ENCODE data around the gene WDFY1.

Gene WDFY1

DNA sequence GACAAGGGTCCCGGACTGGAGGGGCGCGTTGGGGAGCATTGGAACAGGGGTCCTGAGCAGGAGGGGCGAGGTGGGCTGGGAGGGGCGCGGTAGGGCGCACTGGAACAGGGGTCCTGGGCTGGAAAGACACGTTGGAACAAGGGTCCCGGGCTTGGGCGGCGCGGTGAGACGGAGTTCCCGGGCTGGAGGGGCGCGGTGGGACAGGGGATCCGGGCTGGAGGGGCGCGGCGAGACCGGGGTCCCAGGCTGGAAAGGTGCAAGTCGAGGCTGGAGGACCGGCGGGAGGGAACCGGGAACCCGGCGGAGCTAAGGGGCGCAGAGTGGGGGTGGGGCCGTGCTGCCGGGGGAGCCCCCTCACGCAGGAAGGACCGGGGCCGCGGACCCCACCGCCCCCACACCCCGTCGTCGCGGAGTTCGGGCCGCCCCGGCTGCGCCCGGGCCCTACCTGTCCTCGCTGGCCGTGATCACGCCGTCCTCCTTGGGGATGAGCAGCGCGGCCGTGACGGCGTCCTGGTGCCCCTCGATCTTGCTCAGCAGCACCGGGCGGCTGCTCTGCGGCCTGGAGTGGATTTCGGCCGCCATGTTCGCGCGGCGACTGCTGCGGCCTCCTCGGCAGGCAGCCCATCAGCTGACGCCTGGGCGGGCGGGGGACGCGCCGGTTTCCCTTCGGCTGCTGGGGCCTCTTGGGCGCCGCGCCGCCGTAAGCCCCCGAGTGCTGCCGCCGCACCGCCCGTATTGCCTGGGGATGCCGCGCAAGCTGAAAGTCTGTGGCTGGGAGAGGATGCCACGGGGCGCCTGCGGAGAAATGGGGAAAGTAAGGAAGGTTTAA lies at the start of gene WDFY1:
Gene WDFY1, minus strand, starts transcription at position 633 of the 829 bp plus-strand sequence. Its CDS starts 51 bp downstream, at position 582.
- DNase-seq = peak; percentile 66

DNA sequence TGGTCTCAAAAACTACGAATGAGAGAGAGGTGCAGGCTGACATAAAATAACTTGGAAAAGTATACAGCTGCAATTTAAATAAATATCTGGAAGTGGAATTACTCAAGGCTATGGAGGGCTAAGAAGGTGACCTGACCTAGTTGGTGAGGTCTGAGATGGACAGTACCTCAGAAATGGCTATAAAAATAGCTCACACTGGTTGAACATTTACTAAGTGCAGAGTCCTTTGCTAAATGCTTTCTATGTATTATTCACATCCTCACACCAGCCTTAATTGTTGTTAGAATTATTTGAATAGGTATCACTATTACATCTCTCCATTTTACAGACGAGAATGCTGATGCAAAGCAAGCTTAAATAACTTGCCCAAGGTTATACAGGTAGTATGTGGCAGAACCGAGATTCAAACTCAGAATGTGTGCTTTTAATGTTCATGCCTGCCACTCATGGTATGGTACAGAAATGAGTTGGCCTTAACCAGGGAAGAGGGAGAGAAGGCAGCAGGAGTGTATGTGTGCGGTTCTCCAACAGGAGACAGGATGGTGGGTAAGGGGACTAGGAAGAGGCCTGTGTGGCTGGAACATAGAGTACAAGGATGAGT lies 49.5 kb upstream of the WDFY1 start:
- no peak for DNase-seq

DNA sequence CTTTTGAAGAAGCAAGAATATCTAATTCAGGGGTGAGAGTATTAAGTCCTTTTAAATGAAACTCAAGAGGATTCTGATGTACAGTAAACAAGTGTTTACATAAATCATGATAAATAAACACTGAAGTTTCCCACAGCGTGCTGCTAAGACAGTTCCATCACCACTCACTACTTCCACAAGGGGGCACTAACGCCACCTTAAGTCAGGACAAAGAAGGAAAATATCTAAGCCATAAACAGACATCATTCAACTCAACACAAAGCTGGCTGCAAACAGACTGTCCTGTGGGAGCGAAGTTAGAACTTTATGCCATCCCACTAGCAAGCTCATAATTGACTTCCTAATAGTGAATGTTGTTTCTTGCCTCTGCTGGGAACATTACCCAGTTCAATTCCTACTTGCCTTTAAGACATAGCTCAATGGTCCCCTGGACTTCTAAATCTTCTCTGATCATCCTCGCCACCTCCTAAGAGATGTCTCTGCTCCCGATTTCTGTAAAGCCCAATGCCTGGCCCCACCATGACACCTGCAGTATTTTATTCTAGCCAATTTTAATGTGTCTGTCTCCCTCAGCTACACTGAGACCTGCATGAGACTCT lies 48.6 kb upstream of the WDFY1 start:
- peak; percentile 28 for DNase-seq

- DNase-seq = no peak
These were observed 46.5 kb upstream of the WDFY1 start for GRCh38 chr2:223991611-223992010.

- no peak for DNase-seq
These were observed 44.7 kb upstream of the WDFY1 start for GRCh38 chr2:223989856-223990232.

GRCh38 chr2:223989206-223989855 lies 44.2 kb upstream of the WDFY1 start:
- no peak for DNase-seq

DNA sequence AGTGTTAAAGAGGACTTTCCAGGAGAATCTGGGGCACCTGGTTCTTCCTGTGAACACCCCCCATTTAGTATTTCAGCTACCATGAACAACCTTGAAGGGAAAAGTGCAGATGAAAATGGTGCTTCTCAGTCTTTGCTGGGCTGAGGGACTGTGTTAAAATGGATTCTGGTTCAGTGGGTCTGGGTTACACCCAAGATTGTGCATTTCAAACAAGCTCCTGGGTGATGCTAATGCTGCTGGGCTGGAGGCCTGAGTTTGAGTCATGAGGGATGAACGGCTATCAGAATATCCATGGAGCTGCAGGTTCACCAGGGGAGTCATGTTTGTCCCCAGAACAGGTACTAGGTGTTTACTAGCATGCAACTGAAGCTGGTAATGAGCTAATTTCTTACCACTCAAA lies 36.1 kb upstream of the WDFY1 start:
- no peak for DNase-seq

DNA sequence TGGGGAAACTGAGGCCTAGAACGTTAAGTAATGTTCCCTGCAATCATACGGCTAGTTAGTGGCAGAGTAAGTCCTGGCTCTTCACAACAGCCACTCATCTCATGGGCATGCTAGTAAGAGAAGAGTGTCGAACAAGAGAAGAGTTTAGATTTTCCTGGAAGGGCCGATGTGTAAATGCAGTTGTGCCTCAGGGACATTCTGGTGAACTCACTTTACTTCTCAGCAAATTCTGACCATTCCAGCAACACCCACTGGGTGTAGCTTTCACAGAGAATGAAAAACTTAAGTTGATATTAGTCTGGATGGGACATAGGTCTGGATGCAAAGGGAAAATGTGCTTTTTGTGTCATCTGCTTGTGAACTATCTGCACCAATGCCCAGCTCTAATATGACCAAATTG lies 35.7 kb upstream of the WDFY1 start:
- no peak for DNase-seq

DNA sequence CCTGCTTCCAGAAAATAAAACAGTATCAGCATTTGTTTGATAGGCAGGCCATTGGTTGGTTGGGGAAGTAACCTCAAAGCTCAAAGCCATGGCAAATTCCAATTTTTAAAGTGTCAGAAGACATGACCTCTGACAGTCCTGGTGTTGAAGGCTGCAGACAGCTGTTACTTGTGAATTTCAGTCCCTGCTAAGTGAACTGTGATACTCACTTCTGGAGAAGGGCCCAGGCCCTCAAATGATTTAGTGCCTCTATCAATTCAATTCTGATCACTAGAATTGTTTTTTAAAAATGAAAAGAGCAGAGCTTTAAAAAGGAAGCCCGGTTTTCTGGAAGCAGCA lies 35.2 kb upstream of the WDFY1 start:
- DNase-seq = no peak

GRCh38 chr2:223979730-223980396 lies 34.7 kb upstream of the WDFY1 start:
- DNase-seq = no peak

GRCh38 chr2:223978451-223978850 lies 33.3 kb upstream of the WDFY1 start:
- DNase-seq = no peak

DNA sequence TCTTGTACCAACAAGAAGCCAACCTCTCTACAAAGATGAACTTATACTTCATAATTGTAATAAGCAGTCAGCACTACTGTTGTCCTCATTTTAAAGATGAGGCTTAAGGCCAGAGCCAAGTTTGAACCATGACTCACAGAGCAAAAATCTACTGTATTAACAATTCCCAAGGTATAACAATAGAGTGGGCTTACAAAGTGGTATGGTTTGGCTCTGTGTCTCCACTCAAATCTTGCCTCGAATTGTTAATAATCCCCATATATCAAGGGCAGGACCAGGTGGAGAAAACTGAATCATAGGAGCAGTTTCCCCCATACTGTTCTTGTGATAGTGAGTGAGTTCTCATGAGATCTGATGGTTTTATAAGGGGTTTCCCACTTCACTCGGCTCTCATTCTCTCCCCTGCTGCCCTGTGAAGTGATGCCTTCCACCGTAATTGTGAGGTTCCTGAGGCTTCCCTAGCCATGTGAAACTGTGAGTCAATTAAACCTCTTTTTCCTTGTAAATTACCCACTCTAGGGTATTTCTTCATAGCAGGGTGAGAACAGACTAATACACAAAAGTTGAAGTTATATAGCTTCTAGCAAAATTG lies 31.6 kb upstream of the WDFY1 start:
- no peak for DNase-seq

DNA sequence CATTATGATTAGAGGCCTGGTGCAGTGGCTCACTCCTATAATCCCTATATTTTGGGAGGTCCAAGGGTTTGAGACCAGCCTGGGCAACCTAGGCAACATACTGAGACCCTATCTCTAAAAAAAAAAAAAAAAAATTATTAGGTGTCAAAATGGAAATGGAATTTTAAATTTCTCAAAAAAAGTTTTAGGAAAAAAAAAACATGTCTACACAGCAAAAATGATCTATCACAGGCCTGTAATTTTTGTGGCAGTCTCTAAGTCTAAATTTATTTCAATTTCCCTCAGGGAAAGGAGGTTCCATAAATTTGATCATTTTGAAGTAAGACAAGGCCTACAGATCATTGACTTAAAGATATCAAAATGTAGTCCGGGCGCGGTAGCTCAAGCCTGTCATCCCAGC lies 28.5 kb upstream of the WDFY1 start:
- DNase-seq = no peak

- DNase-seq = no peak
These were observed 27.5 kb upstream of the WDFY1 start for GRCh38 chr2:223972656-223973102.

- DNase-seq = no peak
These were observed 26.6 kb upstream of the WDFY1 start for GRCh38 chr2:223971731-223972130.

- peak; percentile 25 for DNase-seq
These were observed 25.4 kb upstream of the WDFY1 start for GRCh38 chr2:223970343-223971128.

DNA sequence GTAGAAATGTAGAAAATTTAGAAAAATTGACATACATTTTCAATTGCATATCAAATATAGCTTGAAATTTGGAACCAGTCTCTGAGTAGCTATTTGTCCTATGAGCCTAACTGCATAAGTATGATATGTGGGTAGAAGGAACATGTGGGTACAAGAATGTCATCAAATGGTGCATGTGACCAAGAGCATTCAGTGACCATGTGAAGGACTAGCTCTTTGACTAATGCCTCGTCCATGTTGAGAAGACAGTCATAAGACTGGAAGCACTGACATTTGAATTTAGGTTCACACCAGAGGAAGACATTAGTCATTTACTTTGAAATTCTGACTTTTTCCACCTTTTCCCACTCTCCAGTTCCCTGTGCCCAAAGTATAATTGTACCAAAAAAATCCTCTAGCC lies 24.7 kb upstream of the WDFY1 start:
- no peak for DNase-seq

GRCh38 chr2:223969315-223969714 lies 24.2 kb upstream of the WDFY1 start:
- no peak for DNase-seq

DNA sequence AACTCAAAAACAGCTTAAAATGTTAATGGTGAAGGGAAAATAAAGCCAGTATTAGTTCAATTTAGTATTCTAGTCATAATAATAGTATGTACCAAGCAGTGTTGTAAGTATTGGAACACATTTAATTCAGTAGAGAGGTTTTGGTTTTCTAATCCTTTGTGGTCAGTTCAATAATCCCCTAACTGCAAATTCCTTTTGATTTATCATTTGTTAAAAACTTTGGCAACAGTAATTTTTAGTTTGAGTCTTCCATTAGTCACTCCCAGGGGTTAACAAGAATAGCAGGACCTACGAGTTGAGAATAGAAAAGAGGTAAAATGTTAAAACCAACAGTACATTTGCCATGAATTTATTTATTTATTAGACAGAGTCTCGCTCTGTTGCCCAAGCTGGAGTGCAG lies 22.8 kb upstream of the WDFY1 start:
- no peak for DNase-seq

- no peak for DNase-seq
These were observed 14.6 kb upstream of the WDFY1 start for GRCh38 chr2:223959688-223960087.

DNA sequence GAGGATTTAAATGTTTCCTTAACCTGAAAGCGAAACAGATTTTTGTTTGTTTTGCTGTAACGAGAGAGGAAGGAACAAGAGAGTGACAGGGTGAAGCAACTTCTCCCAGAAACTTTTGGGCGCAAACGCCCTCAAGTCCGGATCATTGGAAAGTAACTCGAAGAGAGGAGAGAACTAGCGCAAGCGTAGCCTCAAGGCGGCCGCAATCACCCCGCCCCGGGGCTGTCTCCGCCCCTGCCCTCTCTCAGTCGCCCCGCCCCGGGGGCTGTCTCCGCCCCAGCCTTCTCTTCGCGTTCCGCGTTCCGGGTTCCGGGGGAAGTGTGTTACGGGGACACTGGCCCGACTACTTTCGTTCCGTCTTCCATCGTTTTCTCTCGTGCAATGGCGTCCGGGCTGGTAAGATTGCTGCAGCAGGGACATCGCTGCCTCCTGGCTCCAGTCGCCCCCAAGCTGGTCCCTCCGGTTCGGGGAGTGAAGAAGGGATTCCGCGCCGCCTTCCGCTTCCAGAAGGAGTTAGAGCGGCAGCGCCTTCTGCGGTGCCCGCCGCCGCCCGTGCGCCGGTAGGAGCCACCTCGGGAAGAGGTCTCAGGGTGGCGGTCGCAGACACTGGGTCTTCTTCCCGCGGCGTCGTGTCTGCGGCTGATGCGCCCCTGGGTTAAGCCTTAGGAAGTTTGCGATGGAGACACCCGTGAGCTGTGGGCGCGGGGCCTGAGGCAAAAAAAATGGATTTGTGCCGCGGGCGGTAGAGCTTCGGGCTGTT lies 12.1 kb upstream of the WDFY1 start, which contains the start of gene MRPL44:
Gene MRPL44, plus strand, starts transcription at position 372 of the 760 bp plus-strand sequence. Its CDS starts 10 bp downstream, at position 382.
- peak; percentile 87 for DNase-seq
